GM19397 (cell line): ENCODE measurements around the gene RAPGEF1.
"Not testable (repeated sequence)": the region's sequence is repeated elsewhere in the genome, so short reads cannot be mapped to it uniquely, and the experiment has no call there.

ENCODE experiments used
- ATAC-seq: cut with Tn5 transposase; IDR thresholded peaks from one replicate; pipeline ENCODE4 v1.9.1; 2021; ENCODE audit warnings: mild to moderate bottlenecking, moderate library complexity; ENCODE audit not compliant: unreplicated experiment

RAPGEF1 gene

DNA sequence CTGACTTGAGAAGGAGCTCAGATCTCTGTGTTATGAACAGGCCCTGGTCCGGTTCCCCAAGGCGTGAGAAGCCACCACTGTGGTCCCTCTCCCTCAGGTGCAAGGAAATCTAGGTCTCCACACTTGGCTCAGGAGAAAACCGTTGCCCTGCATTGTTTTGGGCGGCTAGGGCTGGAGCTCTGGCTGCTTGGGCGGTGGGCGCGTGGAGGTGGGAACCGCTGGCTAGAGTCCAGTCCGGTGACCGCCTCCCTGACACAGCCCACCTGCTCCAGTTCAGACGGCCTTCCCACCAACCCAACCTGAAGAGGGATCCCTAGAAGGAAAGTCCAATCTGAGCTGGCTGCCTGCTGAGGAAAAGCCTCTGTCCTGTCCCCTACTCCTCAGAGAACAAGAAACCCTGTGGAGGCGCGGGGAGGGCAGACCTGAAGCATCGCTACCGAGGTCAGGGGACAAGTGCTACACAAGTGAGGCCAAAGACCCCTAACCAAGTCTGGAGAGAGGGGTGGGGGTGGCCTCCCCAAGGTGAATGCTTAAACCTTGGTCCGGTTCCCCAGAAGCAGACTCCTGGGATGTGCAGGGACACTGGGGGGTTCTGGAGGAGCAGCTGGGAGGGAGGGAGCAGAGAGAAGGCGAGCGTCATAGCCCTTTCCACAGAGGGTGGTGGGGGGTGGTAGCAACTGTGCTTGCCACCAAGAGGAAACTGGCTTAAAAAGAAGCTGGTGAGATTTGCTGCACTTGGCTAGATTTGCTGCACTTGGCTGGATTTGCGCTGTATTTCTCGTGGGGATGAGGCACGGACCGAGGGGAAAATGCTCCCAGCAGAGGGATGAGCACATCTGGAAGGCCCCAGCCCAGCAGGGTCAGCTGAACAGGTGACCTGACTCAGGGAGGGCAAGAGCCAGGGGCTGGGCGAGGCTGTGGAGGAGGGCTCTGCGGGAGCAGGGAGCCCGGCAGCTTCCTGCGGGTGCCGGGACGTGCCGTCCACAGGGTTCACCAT, 65.2 kb downstream of the RAPGEF1 start:
- ATAC-seq: no peak

DNA sequence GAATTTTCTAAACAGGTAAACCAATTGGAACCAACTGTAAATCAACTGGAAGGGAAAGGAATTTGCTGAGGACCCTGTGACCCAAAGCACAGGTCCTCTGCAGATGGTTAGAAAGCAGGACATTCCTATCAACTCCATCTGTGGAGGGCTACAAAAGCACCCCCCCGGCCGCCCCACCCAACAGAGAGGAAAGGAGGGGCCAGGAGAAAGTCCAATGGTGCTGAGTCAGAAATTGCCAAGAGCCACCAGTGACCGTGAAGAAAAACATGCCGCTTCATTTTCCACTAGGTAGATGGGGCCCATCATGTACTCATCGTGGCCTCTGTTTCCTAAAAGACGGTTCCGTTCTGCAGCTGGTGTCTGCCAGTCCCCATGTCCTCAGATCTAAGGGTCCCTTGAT, 66.3 kb downstream of the RAPGEF1 start:
- no peak for ATAC-seq

DNA sequence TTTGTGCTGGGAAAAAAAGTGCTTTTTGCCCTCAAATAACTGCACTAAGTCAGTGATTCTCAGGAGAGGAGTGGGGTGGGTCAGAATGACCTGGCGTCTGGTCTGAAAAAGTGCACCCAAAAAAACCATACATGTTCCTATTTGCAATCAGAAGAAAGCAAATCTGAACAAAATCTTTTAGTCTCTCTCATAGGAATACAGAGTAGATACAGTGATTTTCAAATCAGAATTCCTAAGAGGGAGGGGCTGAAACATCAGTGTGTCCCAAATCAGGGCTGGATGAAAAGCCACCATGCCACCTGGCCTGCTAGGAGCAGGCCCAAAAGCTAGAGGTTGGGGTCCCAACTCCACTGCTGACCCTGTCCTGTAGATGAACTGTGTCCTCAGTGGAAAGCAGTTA, 66.8 kb downstream of the RAPGEF1 start:
- no peak for ATAC-seq

DNA sequence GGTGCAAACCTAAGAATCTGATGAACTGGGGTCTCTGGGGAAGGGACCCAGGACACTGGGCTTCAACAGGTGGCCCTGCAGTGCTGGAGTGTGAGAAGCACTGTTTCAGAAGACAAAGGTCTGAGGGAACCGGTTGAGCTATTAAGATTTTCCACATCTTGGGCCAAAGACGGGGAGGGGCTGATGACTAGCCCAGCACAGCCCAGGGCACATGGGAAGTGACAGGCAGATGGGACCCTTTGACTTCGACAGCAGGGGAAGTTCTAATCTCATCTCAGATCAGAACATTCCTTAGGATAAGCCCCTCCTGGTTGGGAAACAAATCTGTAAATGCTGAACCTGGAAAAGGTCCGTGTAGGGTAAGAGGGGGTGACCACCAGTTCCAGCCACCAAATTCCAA, 67.4 kb downstream of the RAPGEF1 start:
- no peak for ATAC-seq

DNA sequence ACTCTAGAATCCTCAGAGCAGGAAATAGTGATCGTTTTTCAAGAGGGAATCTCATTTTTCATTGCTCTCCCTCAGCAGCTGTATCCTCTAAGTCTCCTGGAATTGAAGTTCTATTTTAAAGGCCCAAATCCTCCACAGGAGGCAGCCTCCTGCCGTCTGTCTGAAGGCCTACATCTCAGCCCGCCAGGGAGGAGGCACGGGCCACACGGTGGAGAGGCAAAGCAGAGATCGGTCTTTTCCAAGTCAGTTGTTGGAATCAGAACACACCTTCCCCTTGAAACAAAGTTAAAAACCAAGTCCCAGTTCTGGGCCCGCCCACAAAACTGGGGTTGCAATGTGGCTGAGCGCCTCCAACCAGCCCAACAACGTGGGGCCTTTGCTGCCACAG, 68.7 kb downstream of the RAPGEF1 start:
- no peak for ATAC-seq

DNA sequence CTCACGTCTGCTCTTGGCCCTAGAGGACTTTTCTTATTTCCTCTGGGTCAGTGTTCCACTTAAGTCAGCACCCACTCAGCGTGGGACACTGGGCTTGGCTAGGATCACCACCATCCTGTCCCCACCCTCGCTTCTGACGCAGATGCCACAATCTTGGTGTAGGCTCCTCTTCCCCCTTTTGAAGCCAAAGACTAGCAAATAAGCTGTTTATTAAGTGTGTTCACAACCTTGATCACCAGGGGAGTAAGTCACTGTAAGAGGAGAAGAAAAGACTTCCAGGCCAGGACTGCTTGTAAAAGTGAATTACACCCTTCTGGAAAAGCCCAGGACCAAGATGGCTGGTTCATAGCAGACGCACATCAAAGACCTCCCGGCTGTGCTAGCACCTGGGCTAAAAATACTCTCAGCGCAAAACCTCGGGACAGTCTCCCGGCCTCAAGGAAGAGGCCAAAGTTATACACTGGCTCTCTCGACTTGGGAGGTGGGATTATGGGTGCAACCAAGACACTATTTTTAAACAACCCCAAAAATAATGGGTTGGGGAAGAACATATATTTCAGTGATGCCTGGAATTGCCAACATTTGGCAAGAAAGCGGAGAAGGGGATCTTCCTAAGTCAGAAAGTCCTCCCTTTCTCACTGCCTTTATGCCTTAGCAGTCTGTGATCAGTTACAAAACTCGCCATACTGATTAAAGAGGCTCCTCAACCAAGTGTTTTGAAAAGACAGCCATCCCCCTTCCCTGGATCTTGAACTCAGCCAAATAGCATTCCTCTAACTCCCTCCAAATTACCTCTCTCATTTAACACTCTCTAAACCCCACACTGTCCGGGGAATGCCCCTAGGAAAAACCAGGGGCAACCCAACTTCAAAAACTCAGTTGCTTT, 69.4 kb downstream of the RAPGEF1 start:
- ATAC-seq: no peak

DNA sequence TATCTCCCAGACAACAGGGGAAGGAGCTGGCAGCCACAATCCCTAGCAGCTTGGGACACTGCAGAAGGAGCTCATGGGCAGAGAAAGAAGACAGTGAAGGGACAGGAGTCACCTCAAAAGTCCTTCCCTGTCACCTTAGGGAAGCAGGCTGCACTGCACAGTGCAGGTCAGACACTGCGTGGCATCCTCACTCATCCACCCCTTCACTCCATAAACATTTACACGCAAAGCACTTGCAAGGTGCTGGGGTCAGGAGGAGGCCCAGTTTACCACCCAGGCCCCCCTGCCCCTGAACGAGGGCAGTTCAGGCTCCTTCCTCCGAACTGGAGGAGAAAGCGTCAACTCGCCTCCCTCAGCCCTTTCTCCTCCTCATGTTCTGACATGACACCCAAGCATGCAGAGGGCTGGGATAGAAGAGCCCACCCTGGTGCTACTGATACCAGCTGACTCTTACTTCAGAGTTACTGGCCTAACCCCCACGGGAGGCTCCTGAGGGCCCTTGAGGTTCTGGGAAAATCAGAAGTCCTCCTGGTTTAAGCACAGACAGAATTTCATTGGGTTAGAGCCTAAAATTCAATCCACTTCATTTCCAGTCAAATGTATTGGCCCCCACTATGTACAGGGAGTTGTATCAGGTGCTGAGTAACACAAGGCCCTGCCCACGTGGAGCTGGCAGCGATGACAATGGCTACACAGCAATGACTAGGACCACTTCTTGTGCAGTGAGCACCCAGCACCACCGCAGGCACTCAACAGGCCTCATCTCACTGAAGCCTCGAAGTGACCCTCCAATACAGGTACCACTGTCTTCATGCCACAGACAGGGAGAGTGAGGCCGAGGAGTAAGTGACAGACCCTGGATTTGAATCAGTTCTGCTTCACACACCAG, 70.4 kb downstream of the RAPGEF1 start:
- no peak for ATAC-seq

DNA sequence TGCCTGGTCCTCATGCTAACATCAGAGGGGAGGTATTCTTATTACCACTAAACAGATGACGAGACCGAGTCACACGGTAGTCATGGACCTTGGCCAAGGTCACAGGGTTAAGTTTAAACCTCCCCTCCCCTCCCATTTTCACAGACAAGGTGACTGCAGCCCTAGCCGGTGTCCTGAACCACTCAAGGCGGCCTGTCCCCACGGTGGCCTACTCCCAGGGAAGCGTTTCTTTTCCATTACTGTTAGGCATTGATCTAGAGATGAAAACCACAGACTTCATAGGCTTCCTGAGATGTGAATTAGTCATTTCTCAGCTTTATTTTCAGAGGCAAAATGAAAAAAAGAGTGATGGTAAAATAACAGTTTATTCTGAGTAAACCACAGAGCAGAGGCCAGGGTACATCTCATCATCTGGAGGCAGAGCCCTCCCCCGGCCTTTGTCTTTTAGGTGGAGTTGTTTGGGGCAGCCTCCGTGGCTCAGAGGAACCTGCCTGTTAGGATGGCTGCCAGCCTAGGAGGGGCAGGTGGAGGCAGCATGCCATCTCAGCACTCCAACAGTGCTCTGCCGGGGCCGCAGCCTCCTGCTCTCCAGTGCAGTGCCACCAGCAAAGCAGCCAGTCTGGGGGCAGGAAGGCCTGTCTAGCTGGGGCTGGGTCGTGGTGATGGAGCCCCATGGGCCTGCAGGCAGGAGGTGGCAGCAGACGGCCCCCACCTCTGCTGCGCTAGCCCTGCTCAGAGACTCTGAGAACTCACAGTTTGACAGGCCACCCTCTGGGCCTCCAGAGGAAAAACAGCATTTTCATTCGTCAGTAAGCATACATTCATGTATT, 71.2 kb downstream of the RAPGEF1 start:
- no peak for ATAC-seq

DNA sequence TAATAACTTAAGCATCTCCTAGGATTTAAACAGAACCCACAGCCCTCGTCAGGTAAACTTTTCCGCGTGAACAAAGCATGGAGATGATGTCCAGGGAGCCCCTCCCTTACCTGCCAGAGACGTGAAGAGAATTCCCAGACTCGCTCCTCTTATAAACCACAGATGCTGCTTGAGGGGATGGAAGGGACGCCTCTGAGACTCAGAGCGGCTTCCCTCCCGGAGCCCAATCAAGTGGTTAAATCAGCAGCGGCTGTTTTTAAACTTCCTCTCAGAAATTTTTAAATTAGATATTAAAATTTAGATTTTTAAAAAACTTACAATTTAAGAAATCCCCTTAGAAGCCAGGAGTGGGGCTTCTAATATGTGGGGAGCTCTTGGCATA, 71.8 kb downstream of the RAPGEF1 start:
- no peak for ATAC-seq

DNA sequence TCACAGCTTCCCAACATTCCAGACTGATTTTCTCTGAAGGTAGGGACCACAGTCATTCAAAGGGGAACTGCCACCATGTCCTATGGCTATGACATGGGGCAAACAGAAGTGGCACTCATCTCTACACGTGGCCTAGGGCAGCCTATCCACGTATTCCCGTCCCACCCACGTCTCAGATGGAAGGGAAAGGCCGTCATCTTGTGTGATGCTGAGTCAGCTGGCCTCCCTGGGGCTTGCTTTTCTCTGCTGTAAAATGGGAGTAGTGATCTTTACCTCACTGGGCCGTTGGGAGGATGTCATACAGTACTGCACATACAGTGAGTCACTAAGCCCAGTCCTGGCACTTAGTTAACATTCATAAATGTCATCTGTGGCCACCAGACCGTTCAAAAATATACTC, 72.3 kb downstream of the RAPGEF1 start:
- no peak for ATAC-seq

DNA sequence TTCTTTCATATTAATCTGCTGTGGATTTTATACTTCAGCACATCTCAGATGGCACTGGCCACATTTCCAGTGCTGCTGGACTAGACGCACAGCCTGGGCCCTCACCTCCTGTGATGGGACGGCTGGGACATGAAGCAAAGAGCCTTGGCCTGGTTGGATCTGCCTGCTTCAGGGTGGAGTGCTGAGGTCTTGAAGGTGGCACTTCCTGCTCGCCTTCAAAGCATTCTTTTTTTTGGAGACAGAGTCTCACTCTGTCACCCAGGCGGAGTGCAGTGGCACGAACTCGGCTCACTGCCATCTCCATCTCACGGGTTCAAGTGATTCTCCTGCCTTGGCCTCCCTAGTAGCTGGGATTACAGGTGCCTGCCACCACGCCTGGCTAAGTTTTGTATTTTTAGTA, 73.1 kb downstream of the RAPGEF1 start:
- ATAC-seq: no peak

DNA sequence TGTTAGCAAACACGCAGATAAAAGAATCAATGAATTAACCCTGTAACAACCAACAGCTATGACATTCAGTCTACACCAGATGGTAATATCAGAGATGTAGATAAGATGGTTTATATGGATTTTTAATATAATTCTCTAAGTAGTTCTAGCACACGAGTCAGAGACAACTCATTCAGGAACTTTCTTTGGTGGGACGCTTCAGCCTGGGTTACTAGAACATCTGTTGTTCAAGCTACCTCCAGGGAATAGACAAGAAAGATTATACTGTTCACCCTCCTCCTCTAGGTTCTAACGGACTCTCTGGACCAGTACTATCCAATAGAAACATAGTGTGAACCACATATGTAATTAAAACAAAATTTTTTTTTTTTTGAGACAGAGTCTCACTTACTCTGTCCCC, 73.8 kb downstream of the RAPGEF1 start:
- ATAC-seq: no peak

DNA sequence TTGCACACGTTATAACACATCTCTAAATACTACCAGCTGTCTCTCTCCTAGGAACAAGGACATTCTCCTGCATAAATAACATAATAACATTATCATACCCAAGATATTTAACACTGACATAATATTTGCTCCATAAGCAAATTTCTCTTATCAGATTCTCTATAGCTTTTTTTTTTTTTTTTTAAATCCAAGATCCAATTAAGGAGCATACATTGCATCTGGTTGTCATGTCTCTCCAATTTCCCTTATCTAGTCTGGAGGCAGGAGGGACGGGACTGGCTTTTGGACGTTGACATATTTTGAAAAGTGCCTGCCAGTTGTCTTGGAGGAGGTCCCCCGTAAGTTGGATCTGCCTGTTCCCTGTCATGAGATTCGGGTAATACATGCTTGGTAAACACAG, 76.6 kb downstream of the RAPGEF1 start:
- ATAC-seq: no peak

DNA sequence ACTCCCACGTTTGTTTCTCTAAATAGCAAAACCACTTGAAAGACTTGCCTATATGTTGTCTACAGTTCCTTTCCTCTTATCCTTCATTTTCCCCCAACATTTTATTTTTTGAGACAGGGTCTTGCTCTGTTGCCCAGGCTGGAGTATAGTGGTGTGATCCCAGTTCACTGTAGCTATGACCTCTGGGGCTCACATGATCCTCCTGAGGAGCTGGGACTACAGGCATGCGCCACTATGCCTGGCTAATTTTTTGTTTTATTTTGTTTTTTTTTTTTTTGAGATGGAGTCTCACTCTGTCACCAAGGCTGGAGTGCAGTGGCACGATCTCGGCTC, 77.6 kb downstream of the RAPGEF1 start:
- ATAC-seq: not testable (repeated sequence)

DNA sequence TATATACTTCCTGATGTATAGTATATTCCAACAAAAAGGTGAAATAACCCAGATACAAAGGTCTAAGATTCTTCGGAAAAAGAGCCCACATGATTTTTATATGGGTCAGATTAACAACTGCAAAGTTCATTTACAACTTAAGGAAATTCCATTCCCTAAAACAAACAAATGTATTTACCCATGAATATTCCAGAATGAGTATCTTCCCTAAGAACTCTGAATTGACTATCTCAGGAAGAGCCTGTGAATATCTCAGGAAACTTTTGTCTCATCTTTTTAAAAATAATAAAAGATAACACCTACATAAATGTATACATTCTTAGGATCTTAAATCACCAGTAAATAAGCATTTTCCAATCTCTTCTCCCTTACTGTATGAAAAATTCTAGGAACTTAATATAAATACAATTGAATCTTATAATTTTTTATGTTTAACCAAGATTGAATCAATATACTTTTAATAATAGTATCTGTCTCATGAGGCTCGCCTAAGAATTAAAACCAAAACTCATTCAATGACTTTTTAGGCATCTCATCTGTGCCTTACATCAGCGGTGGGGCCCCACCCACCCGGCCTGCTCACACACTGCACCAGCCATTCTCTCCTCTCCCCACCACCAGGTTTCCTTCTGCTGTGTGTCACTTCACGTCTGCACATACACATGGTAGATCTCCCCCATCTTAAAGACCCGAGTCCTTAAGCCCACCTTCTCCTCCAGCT, 78.1 kb downstream of the RAPGEF1 start:
- no peak for ATAC-seq

DNA sequence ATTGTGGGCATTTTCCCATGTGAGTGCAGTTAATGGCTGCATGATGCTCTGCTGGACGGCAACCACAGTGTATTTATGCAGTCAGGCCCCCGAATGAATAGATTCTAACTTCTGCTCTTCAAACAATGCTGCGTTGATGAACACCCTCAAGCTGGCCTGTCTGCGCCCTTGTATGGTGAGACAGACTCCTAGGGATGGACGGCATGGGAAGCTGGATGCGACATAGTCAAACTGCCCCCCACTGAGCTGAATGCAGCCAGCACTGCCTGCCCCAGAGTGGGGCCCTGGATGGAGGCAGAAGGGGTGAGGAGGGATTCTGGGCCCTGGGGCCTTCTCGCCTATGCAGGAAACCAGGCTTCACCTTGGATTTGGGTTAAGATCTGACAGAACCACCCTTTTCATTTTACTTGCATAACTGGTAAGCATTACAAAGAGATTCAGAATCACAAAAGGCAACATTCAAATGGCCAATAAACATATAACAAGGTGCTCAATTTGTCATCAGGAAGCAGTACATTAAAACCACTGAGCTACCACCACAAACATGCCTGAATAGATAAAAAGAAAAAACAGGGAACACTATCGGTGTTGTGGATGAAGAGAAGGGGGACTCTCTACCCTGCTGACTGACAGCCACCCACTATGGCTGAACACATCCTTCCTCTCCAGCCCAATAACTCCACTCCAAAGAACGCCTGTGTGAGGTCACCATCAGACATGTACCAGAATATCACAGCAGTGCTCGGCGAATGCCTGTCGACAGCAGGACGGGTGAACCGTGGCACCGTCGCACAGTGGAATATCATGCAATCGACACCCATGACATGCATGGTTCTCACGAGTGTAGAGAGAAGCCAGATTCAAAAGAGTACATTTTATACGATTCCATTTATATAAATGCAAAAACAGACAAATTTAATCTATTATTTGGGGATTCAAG, 79.1 kb downstream of the RAPGEF1 start:
- no peak for ATAC-seq

DNA sequence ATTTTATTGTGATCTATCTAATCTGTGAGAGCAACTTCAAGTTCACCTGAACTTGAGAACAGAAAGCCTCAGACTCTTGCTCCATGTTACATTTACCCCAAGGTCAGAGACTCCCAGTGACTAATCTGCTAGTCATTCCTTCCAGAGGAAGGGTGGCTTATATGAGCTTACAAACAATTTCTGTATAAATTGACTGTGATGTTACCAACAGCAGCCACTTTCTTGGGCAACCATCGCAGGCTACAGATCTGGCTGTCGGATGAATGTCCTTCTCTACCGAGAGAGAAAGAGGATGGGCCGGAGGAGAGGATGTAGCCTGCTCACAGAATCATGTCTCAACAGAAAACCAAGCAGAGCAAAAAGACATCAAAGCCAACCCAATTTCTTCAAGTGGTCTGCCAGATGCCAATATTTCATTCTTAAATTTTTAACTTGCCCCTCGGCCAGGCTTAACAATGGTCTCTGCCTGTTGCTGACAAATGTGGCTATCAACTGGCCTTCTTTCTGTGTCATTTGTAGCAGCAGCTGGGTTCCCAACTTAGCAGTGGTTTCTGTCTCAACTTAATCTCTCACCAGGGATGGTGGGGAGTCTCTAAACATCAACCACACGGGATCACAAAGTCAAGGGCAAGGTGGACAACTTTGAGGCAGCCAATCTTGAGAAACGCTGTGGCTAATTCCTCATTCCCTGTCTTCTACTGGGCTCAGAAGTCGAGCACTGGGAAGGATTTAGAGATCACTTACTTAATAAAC, 81.3 kb downstream of the RAPGEF1 start:
- no peak for ATAC-seq

DNA sequence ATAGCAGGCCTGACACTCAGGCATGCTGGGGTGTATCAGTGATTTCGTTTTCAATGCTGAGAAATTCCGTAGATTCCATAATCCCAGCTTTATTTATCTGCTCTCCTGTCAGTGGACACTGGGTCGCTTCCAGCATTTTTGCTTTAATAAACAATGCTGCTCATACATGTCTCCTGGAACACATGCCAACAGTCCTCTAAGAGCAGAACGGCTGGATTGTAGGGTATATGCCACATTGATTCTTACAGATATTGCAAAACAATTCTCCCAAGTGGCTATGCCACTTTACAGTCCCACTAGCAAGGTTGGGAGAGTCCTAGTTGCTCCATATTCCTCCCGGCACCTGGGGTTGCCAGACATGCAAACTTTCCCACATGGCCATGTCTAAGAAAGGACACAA, 81.9 kb downstream of the RAPGEF1 start:
- no peak for ATAC-seq
